ENCODE data around the gene HCFC1.

GRCh38 chrX:153925739-153926551, 45.7 kb downstream of the HCFC1 start, which contains the start of gene ARHGAP4:
- TF ChIP-seq CTCF (IDR thresholded peaks at IDR 0.05; ENCODE audit: low read length) = no peak
- no peak for TF ChIP-seq EZH2phosphoT487 (IDR thresholded peaks at IDR 0.05; ENCODE audit: low read length)
